TTC549 (cell line): ENCODE data around the gene SALL1.

ENCODE experiments used
- FAIRE-seq: peaks from 2 replicates; lab custom pipeline; 2012; peaks lifted over from hg19 to GRCh38; lab: Jason Lieb, UNC

The SALL1 gene

GRCh38 chr16:51156807-51157200, 5.7 kb upstream of the SALL1 start:
- FAIRE-seq: no peak

- FAIRE-seq: no peak
Observed at GRCh38 chr16:51155820-51156806, 5.0 kb upstream of the SALL1 start.

- no peak for FAIRE-seq
Observed at GRCh38 chr16:51155199-51155607, 4.1 kb upstream of the SALL1 start.

- FAIRE-seq: no peak
Observed at GRCh38 chr16:51154271-51155171, 3.5 kb upstream of the SALL1 start.

GRCh38 chr16:51153577-51154031, 2.5 kb upstream of the SALL1 start:
- no peak for FAIRE-seq

GRCh38 chr16:51152691-51153576, 1.9 kb upstream of the SALL1 start:
- no peak for FAIRE-seq

GRCh38 chr16:51151961-51152663, 1.0 kb upstream of the SALL1 start:
- no peak for FAIRE-seq

GRCh38 chr16:51151435-51151960, 428 bp upstream of the SALL1 start:
- FAIRE-seq: no peak

GRCh38 chr16:51150165-51150887, 744 bp downstream of the SALL1 start:
- no peak for FAIRE-seq

- FAIRE-seq: no peak
Observed at GRCh38 chr16:51149721-51150164, 1.3 kb downstream of the SALL1 start.

GRCh38 chr16:51149251-51149661, 1.8 kb downstream of the SALL1 start:
- no peak for FAIRE-seq

- no peak for FAIRE-seq
Observed at GRCh38 chr16:51148678-51149228, 2.3 kb downstream of the SALL1 start.

- no peak for FAIRE-seq
Observed at GRCh38 chr16:51147776-51148677, 3.0 kb downstream of the SALL1 start.

- FAIRE-seq: no peak
Observed at GRCh38 chr16:51146256-51146924, 4.7 kb downstream of the SALL1 start.

GRCh38 chr16:51144203-51144602, 6.9 kb downstream of the SALL1 start:
- no peak for FAIRE-seq

- no peak for FAIRE-seq
Observed at GRCh38 chr16:51143196-51143977, 7.7 kb downstream of the SALL1 start.

GRCh38 chr16:51141541-51141940, 9.5 kb downstream of the SALL1 start:
- no peak for FAIRE-seq
